Testis (tissue), 2 donors: Measurements from ENCODE around the gene TM7SF3.

Experiments used
- CTCF ChIP-seq, 3 experiments: fragments of 450-650 bp in 2 of 3; fragments of 200-600 bp in 1 of 3; sonication (generic) in 1 of 3; IDR thresholded peaks; one replicate each; pipeline ENCODE4 v1.5.1; 2016 to 2019; ENCODE audit warnings: antibody characterized with exemption in 3 of 3, mild to moderate bottlenecking in 2 of 3, moderate library complexity in 1 of 3
- POLR2A ChIP-seq: fragments of 450-650 bp; IDR thresholded peaks from one replicate; pipeline ENCODE4 v1.6.1; 2017; ENCODE audit warnings: antibody characterized with exemption, mild to moderate bottlenecking, moderate library complexity

DNA sequence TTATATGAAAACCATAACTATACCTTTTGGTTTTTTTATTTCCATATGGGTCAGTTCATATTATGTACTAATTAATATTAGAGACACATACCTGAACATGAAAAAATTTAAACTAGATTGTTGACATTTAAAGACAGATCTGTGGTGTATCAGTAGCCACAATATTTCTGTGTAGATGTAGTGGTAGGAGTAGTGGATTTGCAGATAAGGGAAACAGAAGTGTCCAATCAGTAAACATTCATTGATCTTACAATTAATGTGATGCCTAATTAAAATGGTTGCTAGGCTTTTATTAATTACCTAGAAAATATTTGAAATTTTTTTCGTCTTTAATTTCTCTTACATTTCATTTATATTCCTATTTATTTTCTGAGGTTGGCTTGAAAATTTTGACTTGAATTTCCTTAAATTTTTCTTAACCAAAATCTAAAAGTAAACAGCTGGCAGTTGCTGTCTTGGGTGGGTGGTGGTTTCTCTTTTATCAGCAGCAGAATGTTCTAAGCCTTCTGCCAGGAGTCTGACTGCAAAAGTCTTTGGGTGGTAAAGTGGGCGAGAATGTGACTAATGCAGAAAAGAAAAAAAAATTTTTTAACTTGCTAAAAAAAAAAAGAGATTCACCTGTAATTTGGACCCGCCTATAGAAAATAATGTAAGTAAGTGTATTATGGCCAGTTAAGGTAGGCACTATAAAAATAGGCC is 73.5 kb downstream of the TM7SF3 start:
- TF ChIP-seq CTCF (IDR thresholded peaks at IDR 0.05) (no peak), POLR2A (no peak)
